Neural cell (in vitro differentiated cells): ENCODE measurements around the gene BAG1. TPM values are rescaled to one million over a fixed set of nuclear protein-coding genes. Genes with fewer than 3 reads are reported as not detected.

Experiments used
- H2AFZ ChIP-seq: fragments of 200-600, 300-800 bp; sonication (generic), shearing (Covaris generic); 2 replicates; pipeline ENCODE4 v1.6.0; 2014; ENCODE audit warnings: low read depth, mild to moderate bottlenecking, antibody characterized with exemption, low read length, moderate library complexity
- H3F3A ChIP-seq: fragments of 200-600 bp; shearing (Covaris generic); 2 replicates; pipeline ENCODE4 v1.6.1; 2016; ENCODE audit warnings: mild to moderate bottlenecking, moderate library complexity, mixed read lengths, antibody characterized with exemption, low read length; ENCODE audit not compliant: insufficient read depth, poor library complexity, severe bottlenecking
- H3K27ac ChIP-seq: fragments of 200-600, 300-800 bp; sonication (generic), shearing (Covaris generic); 2 replicates; pipeline ENCODE4 v1.5.1; 2014; ENCODE audit warnings: mild to moderate bottlenecking, low read length, moderate library complexity
- H3K27me3 ChIP-seq: fragments of 300-800, 200-600 bp; sonication (generic), shearing (Covaris generic); 2 replicates; pipeline ENCODE4 v1.6.0; 2014; ENCODE audit warnings: mild to moderate bottlenecking, low read depth, low read length, moderate library complexity; ENCODE audit not compliant: insufficient read depth
- H3K36me3 ChIP-seq: fragments of 300-800, 200-600 bp; sonication (generic), shearing (Covaris generic); 2 replicates; pipeline ENCODE4 v1.5.1; 2014; ENCODE audit warnings: mild to moderate bottlenecking, antibody characterized with exemption, low read length, moderate library complexity; ENCODE audit not compliant: insufficient read depth
- H3K4me2 ChIP-seq: fragments of 300-800, 200-600 bp; sonication (generic), shearing (Covaris generic); 2 replicates; pipeline ENCODE4 v1.6.0; 2014; ENCODE audit warnings: mild to moderate bottlenecking, low read length
- H3K4me3 ChIP-seq: fragments of 300-800, 200-600 bp; sonication (generic), shearing (Covaris generic); 2 replicates; pipeline ENCODE4 v1.5.1; 2014; ENCODE audit warnings: mild to moderate bottlenecking, low read length, moderate library complexity
- H3K79me2 ChIP-seq: fragments of 200-600 bp; shearing (Covaris generic); replicated peaks from 2 replicates; pipeline ENCODE4 v1.6.0; 2014; ENCODE audit warnings: mild to moderate bottlenecking, low read length, moderate library complexity; ENCODE audit not compliant: insufficient read depth
- H3K9ac ChIP-seq: fragments of 300-800, 200-600 bp; sonication (generic), shearing (Covaris generic); 2 replicates; pipeline ENCODE4 v1.6.1; 2016; ENCODE audit warnings: mild to moderate bottlenecking, low read length, mixed read lengths
- H3K9me2 ChIP-seq: fragments of 200-600 bp; shearing (Covaris generic); 2 replicates; pipeline ENCODE4 v1.6.1; 2016; ENCODE audit warnings: mild to moderate bottlenecking, low read length, mixed read lengths; ENCODE audit not compliant: insufficient read depth
- H3K9me3 ChIP-seq: fragments of 200-600, 300-800 bp; sonication (generic), shearing (Covaris generic); 2 replicates; pipeline ENCODE4 v1.6.1; 2016; ENCODE audit warnings: mild to moderate bottlenecking, mixed run types, low read length, moderate library complexity, mixed read lengths
- H4K20me1 ChIP-seq: fragments of 200-600 bp; shearing (Covaris generic); 2 replicates; pipeline ENCODE4 v1.6.1; 2016; ENCODE audit warnings: mild to moderate bottlenecking, mixed run types; ENCODE audit not compliant: insufficient read depth
- EP300 ChIP-seq: fragments of 450-650 bp; conservative IDR thresholded peaks from 2 replicates; pipeline ENCODE4 v1.6.1; 2014; ENCODE audit warnings: antibody characterized with exemption, mild to moderate bottlenecking, moderate library complexity; ENCODE audit not compliant: poor library complexity, severe bottlenecking
- EZH2 ChIP-seq: fragments of 200-600, 300-800 bp; shearing (Covaris generic), sonication (generic); IDR thresholded peaks from 2 replicates; pipeline ENCODE4 v1.6.1; 2014; ENCODE audit warnings: antibody characterized with exemption, low read length, borderline replicate concordance, mild to moderate bottlenecking; ENCODE audit not compliant: insufficient read depth, poor library complexity, severe bottlenecking
- MXI1 ChIP-seq: fragments of 450-650 bp; conservative IDR thresholded peaks from 2 replicates; pipeline ENCODE4 v1.6.1; 2014; ENCODE audit warnings: antibody characterized with exemption, mild to moderate bottlenecking; ENCODE audit not compliant: poor library complexity, severe bottlenecking
- POLR2AphosphoS5 ChIP-seq: IDR thresholded peaks from 2 replicates; pipeline ENCODE4 v1.6.1; 2012
- RAD21 ChIP-seq: fragments of 450-650 bp; conservative IDR thresholded peaks from 2 replicates; pipeline ENCODE4 v1.6.1; 2014; ENCODE audit warnings: antibody characterized with exemption, mild to moderate bottlenecking, moderate library complexity
- SMC3 ChIP-seq: fragments of 450-650 bp; conservative IDR thresholded peaks from 2 replicates; pipeline ENCODE4 v1.6.1; 2014; ENCODE audit warnings: antibody characterized with exemption, mild to moderate bottlenecking, moderate library complexity; ENCODE audit not compliant: poor library complexity
- TAF1 ChIP-seq: IDR thresholded peaks from 2 replicates; pipeline ENCODE4 v1.6.1; 2012; ENCODE audit warnings: low read depth
- polyA plus RNA-seq: library from polyadenylated mRNA; depleted of rRNA; stranded (reverse); fragments of >200 nt; gene quantifications from 2 replicates; pipeline ENCODE4 v1.2.3, GENCODE V29; 2014
- TF ChIP-seq, protein P1 (sequence below): fragments of 450-650 bp; IDR thresholded peaks from 2 replicates; pipeline ENCODE4 v1.5.1; 2014; ENCODE audit warnings: antibody characterized with exemption, mild to moderate bottlenecking, moderate library complexity; ENCODE audit not compliant: poor library complexity, severe bottlenecking
- TF ChIP-seq, protein P2 (sequence below): IDR thresholded peaks from 2 replicates; pipeline ENCODE4 v1.6.1; 2012; ENCODE audit warnings: borderline replicate concordance

BAG1 gene
- polyA plus RNA-seq, 1 donor from 2014 or later = 94.9 TPM

DNA sequence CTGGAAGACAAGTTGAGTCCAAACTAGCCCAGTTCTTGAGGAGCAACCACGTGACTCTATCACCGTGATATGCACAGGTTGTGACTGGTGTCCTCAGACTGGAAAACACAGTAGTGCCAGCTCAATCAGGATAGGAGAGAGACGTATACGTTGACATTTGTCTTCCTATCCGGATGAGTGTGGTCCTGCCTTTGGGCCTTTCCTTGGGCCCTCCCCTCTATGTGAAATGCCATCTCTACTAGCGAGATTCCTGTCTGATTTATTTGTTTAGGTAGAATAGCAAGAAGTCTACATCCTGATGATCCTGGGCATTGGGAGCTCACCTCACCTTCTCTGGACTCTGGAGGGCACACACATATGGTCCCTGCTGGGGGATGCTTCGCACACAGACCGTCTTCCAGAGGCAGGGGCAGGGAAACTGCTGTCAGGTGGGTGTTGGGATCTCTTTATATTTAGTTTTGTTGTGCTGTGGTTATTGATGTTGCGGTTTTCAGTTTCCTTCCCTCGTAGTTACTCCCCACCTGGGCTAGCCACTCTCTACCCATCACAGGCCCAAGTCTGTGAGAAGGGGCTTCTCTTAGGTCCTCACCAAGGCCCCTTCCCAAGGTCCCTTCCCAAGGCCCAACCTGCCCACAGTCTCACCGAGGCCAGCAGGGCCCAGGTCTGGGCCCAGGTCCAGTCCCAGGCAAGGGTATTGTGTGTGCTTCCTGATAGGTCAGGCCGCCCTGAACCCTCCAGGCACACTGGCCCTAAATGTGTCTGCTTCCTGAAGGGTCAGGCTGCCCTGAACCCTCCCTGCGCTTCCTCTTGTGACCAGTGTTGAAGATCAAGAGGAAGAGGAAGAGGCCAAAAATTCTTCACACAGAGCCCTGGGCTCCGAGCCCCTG, 43.6 kb downstream of the BAG1 start:
- no peak overlapping the region for H3K4me3 ChIP-seq
- H3K9me2 ChIP-seq = no peaks in the 10 kb centered on the region
- H4K20me1 ChIP-seq = no peaks in the 10 kb centered on the region
- H3K27me3 ChIP-seq = no peaks in the 10 kb centered on the region
- no peak overlapping the region for H3K27ac ChIP-seq
- no peaks in the 10 kb centered on the region for H3F3A ChIP-seq
- no peak overlapping the region for H3K4me2 ChIP-seq
- TF ChIP-seq SMC3 (no peak), EP300 (no peak), RAD21 (no peak), TAF1 (no peak), MXI1 (no peak), POLR2AphosphoS5 (no peak), EZH2 (no peak)
- TF ChIP-seq, protein P1, sequence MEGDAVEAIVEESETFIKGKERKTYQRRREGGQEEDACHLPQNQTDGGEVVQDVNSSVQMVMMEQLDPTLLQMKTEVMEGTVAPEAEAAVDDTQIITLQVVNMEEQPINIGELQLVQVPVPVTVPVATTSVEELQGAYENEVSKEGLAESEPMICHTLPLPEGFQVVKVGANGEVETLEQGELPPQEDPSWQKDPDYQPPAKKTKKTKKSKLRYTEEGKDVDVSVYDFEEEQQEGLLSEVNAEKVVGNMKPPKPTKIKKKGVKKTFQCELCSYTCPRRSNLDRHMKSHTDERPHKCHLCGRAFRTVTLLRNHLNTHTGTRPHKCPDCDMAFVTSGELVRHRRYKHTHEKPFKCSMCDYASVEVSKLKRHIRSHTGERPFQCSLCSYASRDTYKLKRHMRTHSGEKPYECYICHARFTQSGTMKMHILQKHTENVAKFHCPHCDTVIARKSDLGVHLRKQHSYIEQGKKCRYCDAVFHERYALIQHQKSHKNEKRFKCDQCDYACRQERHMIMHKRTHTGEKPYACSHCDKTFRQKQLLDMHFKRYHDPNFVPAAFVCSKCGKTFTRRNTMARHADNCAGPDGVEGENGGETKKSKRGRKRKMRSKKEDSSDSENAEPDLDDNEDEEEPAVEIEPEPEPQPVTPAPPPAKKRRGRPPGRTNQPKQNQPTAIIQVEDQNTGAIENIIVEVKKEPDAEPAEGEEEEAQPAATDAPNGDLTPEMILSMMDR = no peak
- TF ChIP-seq, protein P2, sequence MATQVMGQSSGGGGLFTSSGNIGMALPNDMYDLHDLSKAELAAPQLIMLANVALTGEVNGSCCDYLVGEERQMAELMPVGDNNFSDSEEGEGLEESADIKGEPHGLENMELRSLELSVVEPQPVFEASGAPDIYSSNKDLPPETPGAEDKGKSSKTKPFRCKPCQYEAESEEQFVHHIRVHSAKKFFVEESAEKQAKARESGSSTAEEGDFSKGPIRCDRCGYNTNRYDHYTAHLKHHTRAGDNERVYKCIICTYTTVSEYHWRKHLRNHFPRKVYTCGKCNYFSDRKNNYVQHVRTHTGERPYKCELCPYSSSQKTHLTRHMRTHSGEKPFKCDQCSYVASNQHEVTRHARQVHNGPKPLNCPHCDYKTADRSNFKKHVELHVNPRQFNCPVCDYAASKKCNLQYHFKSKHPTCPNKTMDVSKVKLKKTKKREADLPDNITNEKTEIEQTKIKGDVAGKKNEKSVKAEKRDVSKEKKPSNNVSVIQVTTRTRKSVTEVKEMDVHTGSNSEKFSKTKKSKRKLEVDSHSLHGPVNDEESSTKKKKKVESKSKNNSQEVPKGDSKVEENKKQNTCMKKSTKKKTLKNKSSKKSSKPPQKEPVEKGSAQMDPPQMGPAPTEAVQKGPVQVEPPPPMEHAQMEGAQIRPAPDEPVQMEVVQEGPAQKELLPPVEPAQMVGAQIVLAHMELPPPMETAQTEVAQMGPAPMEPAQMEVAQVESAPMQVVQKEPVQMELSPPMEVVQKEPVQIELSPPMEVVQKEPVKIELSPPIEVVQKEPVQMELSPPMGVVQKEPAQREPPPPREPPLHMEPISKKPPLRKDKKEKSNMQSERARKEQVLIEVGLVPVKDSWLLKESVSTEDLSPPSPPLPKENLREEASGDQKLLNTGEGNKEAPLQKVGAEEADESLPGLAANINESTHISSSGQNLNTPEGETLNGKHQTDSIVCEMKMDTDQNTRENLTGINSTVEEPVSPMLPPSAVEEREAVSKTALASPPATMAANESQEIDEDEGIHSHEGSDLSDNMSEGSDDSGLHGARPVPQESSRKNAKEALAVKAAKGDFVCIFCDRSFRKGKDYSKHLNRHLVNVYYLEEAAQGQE = no peak
- no peaks in the 10 kb centered on the region for H3K36me3 ChIP-seq
- no peaks in the 10 kb centered on the region for H3K79me2 ChIP-seq
- no peak overlapping the region for H2AFZ ChIP-seq
- H3K9me3 ChIP-seq = no peaks in the 10 kb centered on the region
- no peak overlapping the region for H3K9ac ChIP-seq

GRCh38 chr9:33211695-33212393, 52.7 kb downstream of the BAG1 start:
- Histone ChIP-seq H4K20me1 (no peaks in the 10 kb centered on the region), H3K9me2 (no peaks in the 10 kb centered on the region), H3K79me2 (no peaks in the 10 kb centered on the region), H3F3A (no peaks in the 10 kb centered on the region), H3K4me3 (no peak overlapping the region), H2AFZ (no peak overlapping the region), H3K9me3 (no peaks in the 10 kb centered on the region), H3K36me3 (no peaks in the 10 kb centered on the region), H3K9ac (no peak overlapping the region), H3K27me3 (no peaks in the 10 kb centered on the region), H3K4me2 (no peak overlapping the region), H3K27ac (no peak overlapping the region)
- TF ChIP-seq, protein P2 = no peak
- TF ChIP-seq, protein P1 = no peak
- no peak for TF ChIP-seq RAD21
- no peak for TF ChIP-seq MXI1
- no peak for TF ChIP-seq TAF1
- TF ChIP-seq SMC3 = no peak
- TF ChIP-seq POLR2AphosphoS5 = no peak
- no peak for TF ChIP-seq EP300
- no peak for TF ChIP-seq EZH2
